NCI-H2227 (cell line): Measurements from ENCODE around the gene LPCAT1.

Experiments
- DNase-seq: peaks from one replicate; lab custom pipeline; 2025; ENCODE audit not compliant: unreplicated experiment; lab: John Stamatoyannopoulos, UW

The LPCAT1 gene

DNA sequence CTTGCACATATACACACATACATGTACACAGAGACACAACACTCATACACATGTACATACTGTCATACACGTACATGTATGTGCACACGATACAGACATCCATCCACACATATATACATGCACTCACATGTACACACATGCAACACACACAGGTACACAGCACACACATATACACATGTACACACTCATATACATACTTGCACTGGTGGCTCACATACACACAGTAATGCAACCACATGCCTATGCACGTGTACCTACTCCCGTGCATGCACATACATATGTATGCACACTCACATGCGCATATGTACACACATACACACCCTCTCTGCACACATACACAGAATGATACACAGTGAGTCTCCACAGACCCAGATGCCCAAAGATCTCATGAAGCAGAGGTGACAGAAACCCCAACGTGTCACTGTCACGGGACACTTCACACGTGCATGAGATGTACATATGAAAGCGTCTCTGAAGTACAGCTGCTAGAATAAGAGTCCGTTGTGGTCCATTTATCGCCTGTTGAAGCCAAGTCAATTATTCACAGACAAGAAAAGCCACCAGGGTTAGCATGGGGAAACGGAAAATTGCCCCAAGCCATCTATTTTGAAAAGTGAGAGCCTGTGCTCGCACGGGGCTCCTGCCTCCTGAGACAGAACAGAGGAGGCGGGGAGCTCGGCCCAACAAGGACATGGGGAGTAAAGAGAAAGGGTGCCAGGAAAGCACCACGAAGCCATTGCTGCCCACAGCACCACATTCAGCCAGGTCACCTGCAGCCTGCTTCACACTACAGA is 24.9 kb downstream of the LPCAT1 start:
- DNase-seq: no peak

DNA sequence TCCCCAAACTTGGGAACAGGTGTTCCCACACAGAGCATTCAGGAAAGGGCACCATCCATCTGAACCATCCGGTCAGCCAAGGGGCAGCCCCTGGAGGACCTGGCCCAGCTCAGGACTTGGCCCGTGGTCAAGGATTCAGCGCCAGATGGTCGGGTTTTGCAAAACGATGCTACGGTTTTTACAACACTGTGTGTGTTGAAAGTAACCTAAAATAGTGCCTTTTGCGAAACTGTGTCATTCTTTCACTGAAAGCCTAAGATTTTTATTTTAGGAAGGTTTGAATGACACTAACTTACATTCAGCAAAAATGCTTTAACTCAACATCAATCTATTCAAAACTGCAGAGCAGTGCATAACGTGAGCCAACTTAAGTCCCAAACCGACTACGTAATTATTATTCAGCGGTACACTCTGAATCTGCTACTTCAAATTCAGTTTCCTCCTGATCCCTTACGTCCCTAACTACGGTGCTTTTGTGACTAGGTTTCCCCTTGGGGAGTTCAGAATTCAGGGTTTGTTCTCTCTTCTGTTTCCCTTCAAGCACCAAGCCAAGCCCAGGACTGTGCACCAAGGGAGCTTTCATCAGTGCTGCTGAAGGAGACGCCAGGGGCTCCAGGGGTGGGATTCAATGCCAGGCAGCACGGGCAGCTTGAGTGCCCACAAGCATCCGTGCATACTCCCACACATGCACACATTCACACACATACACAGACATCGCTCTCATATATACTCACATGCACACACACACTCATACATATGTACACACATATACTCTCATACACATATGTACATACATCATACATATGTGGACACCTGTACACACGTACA is 25.8 kb downstream of the LPCAT1 start:
- no peak for DNase-seq

DNA sequence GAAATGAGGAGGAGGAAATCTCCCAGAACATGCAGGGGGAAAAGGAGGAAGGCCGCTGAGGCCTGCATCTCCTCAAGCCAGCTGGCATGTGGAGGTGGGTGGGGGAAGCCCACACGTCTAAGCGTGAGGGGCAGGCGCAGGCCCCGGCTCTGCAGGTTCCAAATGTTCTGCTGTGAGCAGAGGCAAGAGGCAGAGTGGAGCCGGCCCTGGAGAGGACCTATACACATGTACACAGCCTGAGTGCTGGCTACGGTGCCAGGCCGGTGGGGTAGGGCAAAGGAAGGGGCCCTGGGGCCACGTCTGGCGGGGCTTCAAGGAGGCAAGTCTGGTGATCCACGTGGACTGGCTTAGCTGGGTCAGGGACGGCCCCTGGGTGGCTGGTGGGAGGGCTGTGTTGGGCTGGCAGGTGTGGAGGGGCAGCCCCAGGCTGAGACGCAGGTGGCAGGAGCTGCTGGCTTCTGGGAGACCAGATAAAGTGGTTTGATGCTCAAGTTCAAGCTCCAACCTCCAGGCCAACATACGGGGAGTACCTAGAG is 26.4 kb downstream of the LPCAT1 start:
- no peak for DNase-seq

DNA sequence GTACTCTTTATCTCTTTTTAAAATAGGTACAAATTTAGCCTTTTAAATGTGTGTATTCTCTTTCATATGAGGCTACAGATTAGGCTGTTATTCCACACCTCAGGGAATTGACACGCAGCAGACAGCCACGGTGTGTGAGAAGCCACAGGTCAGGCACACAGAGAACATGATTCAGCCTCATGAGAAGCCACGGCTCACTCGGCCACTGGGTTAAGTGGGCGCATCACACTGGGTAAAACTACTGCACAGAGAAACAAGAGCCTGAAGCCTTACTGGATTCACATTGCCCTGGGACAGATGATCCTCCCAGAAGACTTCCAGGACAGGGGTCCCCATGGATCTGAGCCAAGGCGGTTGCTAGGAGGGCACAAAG is 28.2 kb downstream of the LPCAT1 start:
- DNase-seq: no peak

DNA sequence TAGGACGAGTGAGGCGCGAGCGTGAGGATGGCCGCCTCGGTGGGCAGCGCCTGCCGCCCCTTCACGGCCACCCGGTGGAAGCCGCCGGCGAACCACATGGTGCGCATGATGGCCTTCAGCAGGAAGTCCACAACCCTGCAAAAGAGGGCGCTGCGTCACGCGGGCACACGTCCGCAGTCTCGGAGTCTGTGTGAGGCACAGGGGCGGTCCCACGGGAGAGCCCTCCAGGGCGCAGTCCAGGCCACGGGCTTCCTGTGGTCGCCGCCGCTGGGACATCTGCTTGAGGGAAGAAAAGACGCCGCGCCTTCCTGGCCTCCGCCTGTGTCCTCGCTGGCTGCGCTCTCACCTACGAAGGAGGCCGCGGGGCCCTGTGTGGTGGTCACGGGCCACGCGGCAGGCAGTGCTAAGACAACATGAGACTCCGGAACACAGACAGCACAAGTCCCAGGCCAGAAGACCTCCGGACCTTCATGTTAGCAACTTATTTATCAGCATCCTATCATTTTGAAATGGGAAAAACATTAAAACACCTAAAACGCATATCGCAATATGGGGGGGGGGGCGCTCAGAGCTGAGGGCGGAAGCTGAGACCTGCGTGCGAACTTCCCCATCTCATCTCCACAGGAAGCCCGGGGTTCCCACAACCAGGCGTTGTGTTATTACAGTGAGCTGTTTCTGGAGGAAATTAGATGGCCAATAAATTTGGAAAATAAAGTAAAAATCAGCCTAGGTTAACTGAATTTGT is 28.8 kb downstream of the LPCAT1 start:
- DNase-seq: no peak

DNA sequence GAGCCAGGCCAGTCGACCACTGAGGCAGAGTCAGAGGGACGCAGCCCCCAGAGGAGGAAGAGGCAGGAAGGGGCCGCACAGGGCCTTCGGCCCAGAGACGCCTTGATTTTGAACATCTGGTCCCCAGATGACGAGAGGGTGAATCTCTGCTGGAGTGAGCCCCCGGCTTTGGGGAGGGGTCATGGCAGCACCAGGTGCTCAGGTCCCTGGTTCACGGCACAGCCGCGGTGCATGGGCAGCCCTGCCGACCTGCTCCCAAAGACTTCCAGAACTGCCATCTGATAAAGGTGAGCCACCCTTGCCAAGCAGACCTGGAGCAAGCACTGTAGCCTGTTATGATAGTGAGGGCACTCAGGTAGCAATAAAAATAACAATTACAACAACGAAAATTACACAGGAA is 29.8 kb downstream of the LPCAT1 start:
- no peak for DNase-seq

DNA sequence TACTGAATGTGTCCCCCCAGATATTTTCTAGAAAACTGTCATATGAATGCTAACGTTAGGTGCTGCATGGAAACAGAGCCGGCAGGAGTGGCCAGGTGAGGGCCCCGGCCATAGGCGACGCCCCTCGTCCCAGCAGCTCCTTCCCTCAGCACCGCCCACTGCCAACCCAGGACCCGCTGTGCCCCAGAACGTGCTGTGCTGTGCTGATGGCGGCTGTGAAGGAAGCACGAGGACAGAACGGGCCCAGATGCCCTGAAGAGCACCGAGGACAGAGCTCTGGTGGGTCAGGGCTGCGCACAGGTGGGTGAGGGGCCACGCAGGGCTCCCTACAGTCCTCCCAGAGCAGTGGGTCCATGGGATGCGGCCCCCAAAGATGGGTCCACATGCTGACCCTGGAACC is 30.3 kb downstream of the LPCAT1 start:
- DNase-seq: no peak

DNA sequence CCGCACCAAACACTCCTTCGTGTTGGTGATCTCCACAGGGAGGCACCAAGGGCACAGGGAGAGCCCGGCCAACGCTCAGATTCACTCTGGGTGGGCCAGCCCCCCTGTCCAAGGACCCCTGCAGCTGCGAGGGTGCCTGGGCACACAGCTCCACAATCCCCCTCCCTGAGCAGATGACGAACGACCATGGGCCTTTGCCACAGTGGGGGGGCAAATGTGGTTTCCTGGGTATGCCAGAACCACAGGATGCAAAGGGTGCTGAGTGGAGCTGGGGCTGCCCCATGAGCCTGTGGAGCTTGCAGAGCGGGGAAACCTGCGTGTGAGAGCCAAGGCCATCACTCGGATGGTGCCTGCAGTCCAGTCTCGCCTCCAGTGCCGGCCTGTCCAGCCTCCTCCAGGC is 31.0 kb downstream of the LPCAT1 start:
- DNase-seq: no peak

DNA sequence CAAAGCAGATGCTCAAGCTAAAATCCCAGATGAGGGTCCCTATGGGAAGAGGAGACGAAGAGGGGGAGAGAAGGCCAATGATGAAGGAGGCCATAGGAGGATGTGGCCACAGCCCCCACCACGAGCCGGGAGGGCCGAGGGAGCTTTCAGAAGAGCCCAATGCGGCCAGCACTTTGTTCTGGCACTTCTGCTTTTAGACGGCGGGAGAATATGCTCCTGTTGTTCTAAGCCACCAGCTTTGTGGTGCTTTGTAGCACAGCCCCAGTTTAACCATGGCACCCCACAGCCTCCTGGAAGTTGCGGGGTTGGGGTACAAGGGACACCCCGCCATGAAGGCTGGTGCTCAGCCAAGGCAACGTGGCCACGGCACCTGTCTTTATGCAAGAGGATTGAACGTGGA is 33.4 kb downstream of the LPCAT1 start:
- no peak for DNase-seq

DNA sequence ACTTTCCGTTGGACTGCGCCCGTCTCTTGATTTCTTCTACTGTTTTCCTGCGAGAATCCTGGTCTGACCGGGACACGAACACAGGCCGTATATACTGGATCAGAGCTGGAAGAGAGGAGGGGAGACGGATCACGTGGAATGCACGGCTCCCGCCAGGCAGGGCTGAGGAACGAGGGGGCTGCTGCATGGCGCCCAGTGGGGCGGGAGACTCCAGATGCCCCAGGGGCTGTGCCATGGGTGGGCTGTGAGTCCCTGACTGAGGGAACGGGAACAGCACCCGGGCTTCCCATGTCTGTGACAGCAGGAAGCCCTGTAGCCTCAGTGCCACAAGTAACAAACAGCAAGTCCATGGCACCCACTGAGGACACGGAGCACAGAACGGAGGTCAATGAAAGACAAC is 34.0 kb downstream of the LPCAT1 start:
- no peak for DNase-seq

DNA sequence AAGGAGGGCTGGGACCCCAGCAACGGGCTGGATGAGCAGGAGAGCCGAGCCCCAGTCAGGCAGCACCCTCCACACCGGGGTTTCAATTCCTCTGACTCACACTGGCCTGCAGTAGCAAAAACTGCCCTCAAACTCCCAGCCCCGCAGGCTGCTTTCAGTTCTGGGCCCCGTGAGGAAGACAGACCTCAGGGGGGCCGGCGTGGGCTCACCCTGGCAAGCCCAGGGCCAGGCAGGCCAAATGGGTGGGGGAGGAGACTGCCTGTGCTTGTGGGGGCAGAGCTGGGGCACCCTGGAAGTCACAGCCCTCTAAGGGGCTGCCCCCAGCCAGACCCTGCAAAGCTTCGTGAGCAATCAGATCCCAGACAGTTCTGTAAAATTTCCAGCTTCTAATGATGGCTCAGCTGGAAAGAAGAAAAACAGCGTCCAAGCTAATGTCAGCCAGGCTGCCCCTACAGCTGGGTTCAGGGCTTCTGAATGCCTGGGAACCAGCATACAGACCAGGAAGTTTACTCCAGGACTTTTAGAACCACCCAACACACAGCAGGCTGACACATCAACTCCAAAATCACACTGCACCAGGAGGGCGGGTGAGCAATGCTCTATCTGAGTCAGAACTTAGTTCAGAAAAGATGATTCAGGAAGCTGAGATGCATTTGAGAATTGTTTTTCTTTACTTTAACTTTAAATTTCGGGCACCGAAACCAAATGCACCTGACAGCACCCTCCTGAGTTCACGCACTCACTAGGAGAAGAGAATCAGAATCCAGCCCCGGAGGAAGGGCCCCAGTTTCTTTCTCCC is 34.7 kb downstream of the LPCAT1 start:
- DNase-seq: no peak

DNA sequence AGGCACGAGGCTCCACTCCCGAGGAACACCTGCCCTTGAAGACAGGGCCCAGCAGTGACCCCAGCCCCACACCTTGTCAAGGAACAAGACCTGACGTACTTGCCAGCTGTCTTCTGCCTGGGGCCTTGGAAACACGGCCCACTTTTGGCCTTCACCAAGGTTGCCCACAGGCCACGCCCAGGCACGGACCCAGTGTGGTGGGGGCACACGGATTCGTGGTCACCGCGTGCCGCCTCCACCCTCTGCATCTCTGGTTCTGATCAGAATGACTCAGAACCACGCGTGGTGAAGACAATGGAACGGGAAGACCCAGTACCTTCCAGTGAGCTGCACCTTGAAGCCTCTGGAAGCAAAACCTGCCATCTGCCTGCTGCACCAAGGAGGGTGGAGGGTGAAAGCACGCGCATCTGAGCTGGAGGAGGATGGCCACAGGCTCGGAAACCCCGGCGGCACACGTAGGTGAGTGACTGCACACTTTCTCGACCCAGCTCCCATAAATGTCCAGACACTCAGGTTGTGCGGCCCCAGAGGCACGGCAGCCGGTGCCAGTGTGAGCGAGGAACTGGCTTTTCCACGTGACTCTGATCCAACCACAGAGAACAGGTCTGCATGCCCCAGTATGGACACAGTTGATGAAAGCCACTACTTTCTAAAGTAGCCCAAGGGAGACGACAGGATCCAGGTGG is 36.5 kb downstream of the LPCAT1 start:
- DNase-seq: no peak

DNA sequence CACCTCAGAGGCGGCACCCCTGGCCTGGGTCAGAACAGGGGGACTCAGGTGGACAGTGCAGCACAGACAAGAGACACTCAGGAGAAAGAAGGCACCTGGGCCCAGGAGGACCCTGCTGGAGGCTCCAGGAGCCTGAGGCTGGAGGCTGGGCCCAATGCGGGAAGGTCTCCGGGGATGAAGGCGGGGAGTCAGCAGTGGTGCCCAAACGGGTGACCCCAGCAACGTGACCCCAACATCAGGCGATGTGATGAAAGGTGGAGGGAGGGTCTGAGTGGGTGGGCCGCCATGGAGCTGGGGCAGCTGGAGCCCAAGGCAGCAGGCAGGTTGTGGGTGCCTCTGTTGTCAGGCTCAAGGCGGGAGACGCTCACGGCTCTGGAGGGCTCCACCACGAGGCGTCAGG is 37.5 kb downstream of the LPCAT1 start:
- DNase-seq: no peak

DNA sequence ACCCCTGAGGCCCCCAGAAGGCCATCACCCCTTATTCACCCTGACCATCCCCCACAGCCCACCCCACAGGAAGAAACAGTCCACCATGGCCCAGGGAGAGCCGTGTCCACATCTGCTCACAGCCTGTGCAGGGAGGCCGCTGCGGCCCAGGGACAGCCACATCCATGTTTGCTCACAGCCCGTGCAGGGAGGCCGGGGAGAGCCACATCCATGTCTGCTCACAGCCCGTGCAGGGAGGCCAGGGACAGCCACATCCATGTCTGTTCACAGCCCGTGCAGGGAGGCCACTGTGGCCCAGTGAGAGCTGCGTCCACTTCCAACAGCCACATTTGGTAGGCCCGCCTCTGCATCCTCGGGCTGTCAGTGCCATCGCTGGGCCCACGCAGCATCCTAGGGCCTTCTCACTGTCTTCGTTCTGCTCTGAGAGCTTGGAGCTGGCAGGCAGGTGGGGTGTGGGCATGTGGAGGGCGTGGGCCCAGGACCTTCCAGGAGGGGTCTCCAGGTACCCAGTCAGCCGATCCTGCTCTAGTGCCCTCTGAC is 38.1 kb downstream of the LPCAT1 start:
- no peak for DNase-seq

DNA sequence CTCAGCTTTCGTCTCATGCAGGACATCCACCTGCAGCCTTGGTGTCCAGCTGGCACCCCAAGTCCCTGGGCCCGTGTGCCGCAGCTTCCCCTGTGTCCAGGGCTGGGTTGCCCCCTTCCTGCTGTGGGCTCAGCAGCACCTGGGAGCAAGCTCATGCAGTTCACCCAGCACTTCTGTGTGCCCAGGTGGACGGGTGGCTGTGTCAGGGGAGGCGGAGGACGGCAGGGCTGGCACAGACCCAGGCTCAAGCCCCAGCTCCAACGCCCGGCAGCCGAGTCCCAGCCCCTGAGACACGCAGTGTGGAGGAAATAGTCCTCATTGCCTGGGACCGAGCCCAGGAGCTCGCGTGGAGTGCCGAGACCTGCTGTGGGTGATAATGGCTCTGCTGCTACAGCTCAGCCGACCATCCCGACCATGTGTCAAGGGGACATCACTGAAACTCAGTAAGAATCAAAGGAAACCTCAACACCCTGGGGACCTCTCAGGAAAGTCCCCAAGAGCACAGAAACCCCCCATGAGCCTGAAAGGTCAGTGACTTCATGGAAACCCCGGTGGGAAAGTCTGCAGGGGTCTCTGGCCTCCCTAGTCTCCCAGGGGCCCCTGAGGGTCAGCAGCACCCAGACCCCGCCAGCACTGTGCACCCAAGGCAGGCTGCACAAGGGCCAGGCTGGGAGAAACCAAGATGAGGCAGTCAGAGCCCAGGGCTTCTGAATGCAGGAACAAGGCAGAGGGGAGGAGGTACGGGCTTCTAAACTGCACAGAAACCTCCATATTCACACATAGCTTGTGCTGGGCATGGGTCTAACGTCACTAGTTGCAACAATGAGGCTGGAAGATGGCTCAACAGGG is 38.8 kb downstream of the LPCAT1 start:
- no peak for DNase-seq

DNA sequence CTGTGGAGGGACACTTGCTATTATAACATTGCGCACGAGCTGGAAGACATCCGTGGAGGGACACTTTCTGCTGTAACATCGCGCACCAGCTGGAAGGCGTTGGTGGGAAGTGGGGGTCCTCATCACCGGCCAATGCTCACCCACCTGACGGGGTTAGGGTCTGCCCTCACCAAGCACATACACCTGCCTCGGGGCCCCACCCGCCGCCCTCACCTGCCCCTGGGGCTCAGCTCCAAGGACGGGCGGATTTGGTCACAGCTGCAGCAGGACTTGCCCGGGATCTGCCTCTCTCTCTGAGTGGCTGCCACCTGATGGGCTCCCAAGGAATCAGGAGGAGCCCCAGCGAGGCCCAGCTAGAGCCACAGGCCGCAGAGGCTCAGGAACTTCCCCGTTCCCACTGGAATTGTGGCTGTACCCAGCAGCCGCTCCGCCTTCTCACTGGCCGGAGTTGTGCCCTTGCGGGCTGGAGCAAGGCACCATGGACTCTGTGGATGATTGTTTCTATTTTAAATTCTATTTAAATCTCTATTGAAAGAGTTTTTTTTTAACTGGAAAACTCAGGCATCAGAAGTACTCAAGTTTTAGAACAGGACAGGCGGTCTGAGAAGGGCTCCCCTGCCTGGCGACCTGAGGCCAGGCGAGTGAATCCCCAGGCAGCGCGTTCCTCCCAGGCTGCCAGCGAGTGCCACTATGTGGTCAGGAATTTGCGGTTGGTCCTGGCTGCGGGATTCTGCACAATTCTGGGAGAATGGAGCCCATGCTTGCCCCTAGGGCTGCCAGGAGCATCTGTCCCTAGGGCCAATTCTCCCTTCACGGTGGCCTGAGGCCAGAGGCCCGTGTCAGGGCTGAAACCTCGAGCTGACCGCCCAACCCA is 39.7 kb downstream of the LPCAT1 start:
- DNase-seq: no peak

DNA sequence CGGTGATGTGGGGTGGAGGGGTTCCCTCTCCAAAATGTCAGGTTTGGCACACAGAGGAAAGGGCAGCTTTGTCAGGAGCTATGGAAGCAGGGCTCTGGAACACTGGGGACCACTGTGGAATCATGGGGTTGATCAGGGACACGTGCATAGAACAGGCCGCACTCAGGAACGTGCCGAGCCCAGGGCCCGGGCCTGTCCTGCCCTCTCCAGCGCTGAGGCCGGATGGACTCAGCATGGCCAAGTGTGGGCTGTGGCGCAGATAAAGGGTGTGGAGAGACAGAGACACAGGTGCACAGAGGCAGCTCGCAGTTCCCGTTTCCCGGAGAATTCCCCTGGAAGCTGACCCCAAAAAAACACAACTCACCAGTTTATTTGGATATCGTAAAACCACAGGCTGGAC is 40.7 kb downstream of the LPCAT1 start:
- no peak for DNase-seq

DNA sequence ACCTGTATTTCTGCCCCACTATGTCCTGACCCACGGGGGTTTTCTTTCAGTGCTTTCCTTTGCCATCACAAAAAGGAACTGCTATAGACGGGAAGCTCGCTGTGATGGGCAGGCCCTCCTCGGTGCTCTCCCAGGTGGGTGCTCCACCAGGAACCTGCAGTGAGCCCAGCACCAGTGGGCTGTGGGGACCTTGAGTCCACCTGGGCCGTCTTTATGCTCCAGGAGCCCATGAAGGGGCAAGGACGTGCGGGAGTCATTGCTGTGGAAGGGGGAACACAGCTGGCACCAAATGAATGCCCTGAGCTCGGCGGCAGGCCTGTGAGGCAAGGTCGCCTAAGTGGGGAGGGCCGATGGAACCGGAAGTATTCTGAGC is 41.8 kb downstream of the LPCAT1 start:
- no peak for DNase-seq
